ENCODE results near the gene PSAP. TPM values are rescaled to one million over a fixed set of nuclear protein-coding genes. Genes with fewer than 3 reads are reported as not detected.

Gene PSAP
- polyA plus RNA-seq, 2 of the 4 experiments (the other 2 are of a cell fraction): 690 to 1,519 TPM

DNA sequence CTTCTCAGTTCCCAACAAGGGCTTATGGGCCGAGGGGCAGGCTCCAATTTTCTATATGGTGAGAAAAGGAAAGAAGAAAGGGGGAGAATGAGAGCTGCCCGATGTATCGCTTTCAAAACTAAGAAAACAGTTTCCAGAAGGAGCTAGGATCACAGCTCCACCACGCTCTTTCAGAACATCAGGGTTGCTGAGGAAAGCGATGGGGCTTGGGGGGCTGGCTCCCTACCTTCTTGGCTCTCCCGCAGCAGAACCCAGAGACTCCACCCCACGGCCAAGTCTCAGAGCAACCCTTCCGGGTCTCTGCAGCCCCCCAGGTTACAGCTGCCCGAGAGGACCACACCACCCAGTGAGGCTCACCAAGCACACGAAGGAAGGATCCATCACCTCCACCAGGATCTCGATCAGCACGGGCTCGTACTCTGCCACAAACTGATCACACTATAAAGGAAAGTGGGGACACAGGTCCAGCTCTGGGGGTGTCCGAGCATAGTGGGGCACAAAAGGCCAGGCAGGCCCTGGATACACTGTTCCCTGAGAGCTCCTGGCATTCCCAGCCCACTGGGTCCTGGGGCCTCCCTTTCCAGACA is 32.3 kb downstream of the PSAP start:
- H3K4me3 ChIP-seq: no peak overlapping the region
- ChIA-PET CTCF (interaction anchor here (0.9 to 10.6 kb wide), 6 partner anchors 9 to 136 kb away, joined by 3 to 101 read pairs (median 4); no protein-coding TSS in a partner anchor), POLR2A (interaction anchor here (0.9 to 1.8 kb wide), 2 partner anchors 32 to 33 kb away, joined by 3 to 6 read pairs; partner anchors contain the start of gene PSAP)
- FAIRE-seq: no peak
- H3K4me2 ChIP-seq: no peak overlapping the region
- TF ChIP-seq POLR2AphosphoS2 (conservative IDR thresholded peaks at IDR 0.05; ENCODE audit: low read length): no peak
- TF ChIP-seq CBX8 (IDR thresholded peaks at IDR 0.05): no peak
- no peak for TF ChIP-seq ZSCAN20 (CRISPR knock-in tag; IDR thresholded peaks at IDR 0.05)
- no peak for TF ChIP-seq CEBPB (IDR thresholded peaks at IDR 0.05)
- no peak for TF ChIP-seq NPAS2 (CRISPR knock-in tag; IDR thresholded peaks at IDR 0.05; ENCODE audit: borderline replicate concordance)
- TF ChIP-seq, protein P1, sequence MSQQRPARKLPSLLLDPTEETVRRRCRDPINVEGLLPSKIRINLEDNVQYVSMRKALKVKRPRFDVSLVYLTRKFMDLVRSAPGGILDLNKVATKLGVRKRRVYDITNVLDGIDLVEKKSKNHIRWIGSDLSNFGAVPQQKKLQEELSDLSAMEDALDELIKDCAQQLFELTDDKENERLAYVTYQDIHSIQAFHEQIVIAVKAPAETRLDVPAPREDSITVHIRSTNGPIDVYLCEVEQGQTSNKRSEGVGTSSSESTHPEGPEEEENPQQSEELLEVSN (IDR thresholded peaks at IDR 0.05; ENCODE audit: borderline replicate concordance, low read depth): no peak
- TF ChIP-seq ZC3H11A (IDR thresholded peaks at IDR 0.05): no peak
- no peak overlapping the region for H3K27ac ChIP-seq
- ATAC-seq: no peak
- 87% methylated on average over 13 of the region's 14 CpGs for WGBS (ENCODE audit: missing lambda C conversion rate)
- no peaks in the 10 kb centered on the region for H3K9me3 ChIP-seq
- DNase-seq (ENCODE audit: low read depth in 1 of 2, low spot score in 1 of 2): no peak
- 0 out of 3 replicates have a peak, but pooled peaks cover 5% of the 10 kb centered on the region for H3K4me1 ChIP-seq

DNA sequence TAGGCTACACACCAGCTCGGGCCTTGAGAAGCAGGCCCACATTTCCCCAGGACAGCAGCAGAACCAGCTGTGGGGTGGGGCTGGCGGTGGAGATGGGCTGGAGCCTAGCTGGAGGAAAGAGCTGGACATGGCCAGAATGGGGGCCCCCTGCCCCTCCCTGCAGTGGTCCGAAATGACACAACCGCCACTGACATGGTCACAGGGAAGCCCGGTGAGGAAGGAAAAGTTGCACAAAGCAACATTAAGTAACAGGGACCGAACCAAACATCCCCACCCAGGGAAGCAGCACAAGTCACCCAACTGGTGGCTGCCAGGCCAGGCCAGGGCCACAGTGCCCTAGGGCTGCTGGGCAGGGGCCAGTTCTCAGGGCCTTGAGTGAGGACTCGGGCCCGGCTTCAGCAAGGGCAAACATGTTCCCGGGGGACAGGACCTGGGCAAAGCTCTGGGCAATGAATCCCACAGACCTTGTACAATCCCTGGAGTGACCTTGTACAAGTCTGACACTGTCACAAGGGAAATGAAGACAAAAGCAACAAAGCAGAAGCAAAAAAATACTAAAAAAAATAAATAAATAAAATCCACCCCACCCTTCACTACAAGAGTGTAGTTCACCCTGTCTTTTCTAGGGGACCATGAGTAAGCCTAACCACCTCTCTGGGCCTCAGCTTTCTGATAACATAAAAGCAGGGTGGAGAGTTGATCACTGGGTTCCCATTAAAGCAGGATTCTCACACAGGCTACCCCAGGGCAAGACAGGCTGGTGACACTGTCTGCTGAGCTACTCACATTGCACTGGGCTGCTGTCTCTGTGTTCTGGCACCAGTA is 33.0 kb downstream of the PSAP start:
- no peaks in the 10 kb centered on the region for H3K9me3 ChIP-seq
- TF ChIP-seq, protein P2, sequence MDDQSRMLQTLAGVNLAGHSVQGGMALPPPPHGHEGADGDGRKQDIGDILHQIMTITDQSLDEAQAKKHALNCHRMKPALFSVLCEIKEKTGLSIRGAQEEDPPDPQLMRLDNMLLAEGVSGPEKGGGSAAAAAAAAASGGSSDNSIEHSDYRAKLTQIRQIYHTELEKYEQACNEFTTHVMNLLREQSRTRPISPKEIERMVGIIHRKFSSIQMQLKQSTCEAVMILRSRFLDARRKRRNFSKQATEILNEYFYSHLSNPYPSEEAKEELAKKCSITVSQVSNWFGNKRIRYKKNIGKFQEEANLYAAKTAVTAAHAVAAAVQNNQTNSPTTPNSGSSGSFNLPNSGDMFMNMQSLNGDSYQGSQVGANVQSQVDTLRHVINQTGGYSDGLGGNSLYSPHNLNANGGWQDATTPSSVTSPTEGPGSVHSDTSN (IDR thresholded peaks at IDR 0.05): no peak
- no peak for TF ChIP-seq EHMT2 (IDR thresholded peaks at IDR 0.05; ENCODE audit: low read depth)
- TF ChIP-seq, protein P3, sequence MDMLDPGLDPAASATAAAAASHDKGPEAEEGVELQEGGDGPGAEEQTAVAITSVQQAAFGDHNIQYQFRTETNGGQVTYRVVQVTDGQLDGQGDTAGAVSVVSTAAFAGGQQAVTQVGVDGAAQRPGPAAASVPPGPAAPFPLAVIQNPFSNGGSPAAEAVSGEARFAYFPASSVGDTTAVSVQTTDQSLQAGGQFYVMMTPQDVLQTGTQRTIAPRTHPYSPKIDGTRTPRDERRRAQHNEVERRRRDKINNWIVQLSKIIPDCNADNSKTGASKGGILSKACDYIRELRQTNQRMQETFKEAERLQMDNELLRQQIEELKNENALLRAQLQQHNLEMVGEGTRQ (IDR thresholded peaks at IDR 0.05): no peak
- no peak for TF ChIP-seq RCOR1 (IDR thresholded peaks at IDR 0.05; ENCODE audit: low read depth, low read length)
- no peak for TF ChIP-seq CHD4 (IDR thresholded peaks at IDR 0.05; ENCODE audit: borderline replicate concordance)
- no peak for TF ChIP-seq ZFP36 (IDR thresholded peaks at IDR 0.05; ENCODE audit: borderline replicate concordance, partially characterized antibody)
- no peak for TF ChIP-seq EP300 (IDR thresholded peaks at IDR 0.05)
- no peak for TF ChIP-seq NFE2L2 (conservative IDR thresholded peaks at IDR 0.05; ENCODE audit: low read length)
- TF ChIP-seq ZSCAN20 (CRISPR knock-in tag; IDR thresholded peaks at IDR 0.05): no peak
- TF ChIP-seq, protein P4, sequence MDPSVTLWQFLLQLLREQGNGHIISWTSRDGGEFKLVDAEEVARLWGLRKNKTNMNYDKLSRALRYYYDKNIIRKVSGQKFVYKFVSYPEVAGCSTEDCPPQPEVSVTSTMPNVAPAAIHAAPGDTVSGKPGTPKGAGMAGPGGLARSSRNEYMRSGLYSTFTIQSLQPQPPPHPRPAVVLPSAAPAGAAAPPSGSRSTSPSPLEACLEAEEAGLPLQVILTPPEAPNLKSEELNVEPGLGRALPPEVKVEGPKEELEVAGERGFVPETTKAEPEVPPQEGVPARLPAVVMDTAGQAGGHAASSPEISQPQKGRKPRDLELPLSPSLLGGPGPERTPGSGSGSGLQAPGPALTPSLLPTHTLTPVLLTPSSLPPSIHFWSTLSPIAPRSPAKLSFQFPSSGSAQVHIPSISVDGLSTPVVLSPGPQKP (IDR thresholded peaks at IDR 0.05; ENCODE audit: low read depth, low read length): no peak
- no peak for TF ChIP-seq GATA3 (IDR thresholded peaks at IDR 0.05; ENCODE audit: borderline replicate concordance)
- DNase-seq (ENCODE audit: low read depth in 1 of 2, low spot score in 1 of 2): no peak
- ChIA-PET CTCF (interaction anchor here (0.9 to 10.6 kb wide), 6 partner anchors 10 to 136 kb away, joined by 3 to 101 read pairs (median 4); no protein-coding TSS in a partner anchor), POLR2A (interaction anchor here (1.8 kb wide), 1 partner anchor 33 kb away, joined by 6 read pairs; the partner anchor contains the start of gene PSAP)
- 94% methylated on average over 9 of the region's 9 CpGs for WGBS (ENCODE audit: missing lambda C conversion rate)
- H3K27ac ChIP-seq: no peak overlapping the region
- ATAC-seq: no peak
- H3K4me2 ChIP-seq: no peak overlapping the region
- H3K4me3 ChIP-seq: no peak overlapping the region
- H3K4me1 ChIP-seq: peaks cover 7% of the 10 kb centered on the region; the same call in 1 of the 3 replicates
- FAIRE-seq: no peak
